GM12878 (cell line): ENCODE measurements around the gene RNF181.

ENCODE experiments used
- CHD1 ChIP-seq: IDR thresholded peaks from 2 replicates; pipeline ENCODE4 v1.6.1; 2012; ENCODE audit warnings: low read depth, low read length, improper control_type of control experiment
- EP300 ChIP-seq, 2 experiments: fragments of 150-350 bp in 1 of 2; IDR thresholded peaks; 2 replicates each; pipeline ENCODE4 v1.6.1; 2011 to 2012; ENCODE audit warnings: low read depth in 2 of 2, low read length in 2 of 2, borderline replicate concordance in 1 of 2, improper control_type of control experiment in 1 of 2, inconsistent platforms in 1 of 2; ENCODE audit not compliant: control insufficient read depth in 1 of 2
- HDAC6 ChIP-seq: fragments of 200-600 bp; sonication (generic); IDR thresholded peaks from one replicate; pipeline ENCODE4 v1.8.0; 2017; ENCODE audit warnings: antibody characterized with exemption; ENCODE audit not compliant: unreplicated experiment
- JUNB ChIP-seq: IDR thresholded peaks from 2 replicates; pipeline ENCODE4 v1.6.1; 2016; ENCODE audit warnings: antibody characterized with exemption, mild to moderate bottlenecking
- MTA2 ChIP-seq: fragments of 450-650 bp; IDR thresholded peaks from 2 replicates; pipeline ENCODE4 v1.6.1; 2016; ENCODE audit warnings: low read depth, mild to moderate bottlenecking, moderate library complexity
- MXI1 ChIP-seq: fragments of 150-350 bp; IDR thresholded peaks from 2 replicates; pipeline ENCODE4 v1.6.1; 2011; ENCODE audit warnings: low read depth, mild to moderate bottlenecking, inconsistent platforms, low read length, improper control_type of control experiment
- NFIC ChIP-seq: IDR thresholded peaks from 2 replicates; pipeline ENCODE4 v1.6.1; 2012; ENCODE audit warnings: low read depth, mild to moderate bottlenecking, inconsistent platforms, low read length, moderate library complexity
- NR2C2 ChIP-seq: IDR thresholded peaks from 2 replicates; pipeline ENCODE4 v1.6.1; 2011; ENCODE audit warnings: borderline replicate concordance, low read depth; ENCODE audit not compliant: control insufficient read depth, insufficient read length
- POLR2A ChIP-seq: IDR thresholded peaks from 2 replicates; pipeline ENCODE4 v1.6.1; 2011; ENCODE audit warnings: low read depth, mild to moderate bottlenecking, low read length
- SMC3 ChIP-seq: IDR thresholded peaks from 2 replicates; pipeline ENCODE4 v1.6.1; 2011; ENCODE audit warnings: low read length, improper control_type of control experiment, borderline replicate concordance
- ZSCAN29 ChIP-seq: fragments of 450-650 bp; IDR thresholded peaks from 2 replicates; pipeline ENCODE4 v1.6.1; 2017; ENCODE audit warnings: mild to moderate bottlenecking, moderate library complexity
- TF ChIP-seq, protein P1 (sequence below), 3 experiments: IDR thresholded peaks in 2 of 3; conservative IDR thresholded peaks in 1 of 3; 2 replicates each; pipeline ENCODE4 v1.5.1; 2011; ENCODE audit warnings: low read depth in 3 of 3, low read length in 3 of 3, mild to moderate bottlenecking in 3 of 3, control low read depth in 2 of 3, moderate library complexity in 2 of 3, inconsistent platforms in 1 of 3, mixed read lengths in 1 of 3; ENCODE audit not compliant: control insufficient read depth in 2 of 3, insufficient read depth in 1 of 3; ENCODE audit errors: extremely low read depth in 1 of 3
- TF ChIP-seq, protein P2 (sequence below): fragments of 450-650 bp; IDR thresholded peaks from 2 replicates; pipeline ENCODE4 v1.6.1; 2017; ENCODE audit warnings: mild to moderate bottlenecking, moderate library complexity
- TF ChIP-seq, protein P3 (sequence below): IDR thresholded peaks from 2 replicates; pipeline ENCODE4 v1.6.1; 2011; ENCODE audit warnings: low read depth, low read length, improper control_type of control experiment, borderline replicate concordance

DNA sequence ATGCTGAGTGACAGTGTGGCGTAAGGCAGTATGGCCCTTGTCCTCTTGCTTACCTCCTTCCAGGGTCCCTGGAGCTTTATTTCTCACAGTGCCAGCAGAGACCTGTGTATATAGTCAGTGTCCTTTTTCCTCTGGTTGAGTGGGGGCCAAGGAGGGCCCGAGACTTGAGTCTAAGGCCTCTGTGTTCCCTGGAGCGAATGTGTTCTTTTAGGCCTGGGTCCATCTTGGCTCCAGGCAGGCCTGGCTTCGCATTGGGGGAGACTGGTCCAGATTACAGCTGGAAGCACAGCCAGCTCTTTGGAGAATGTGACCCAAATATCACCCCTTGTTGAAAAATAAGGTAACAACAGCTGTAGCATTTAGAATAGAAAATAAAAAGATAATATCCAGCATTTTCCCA is 6.4 kb upstream of the RNF181 start:
- TF ChIP-seq HDAC6 (no peak), NR2C2 (no peak), EP300 (IDR thresholded peaks at IDR 0.05; ENCODE audit: borderline replicate concordance in 1 of 2, control insufficient read depth in 1 of 2, low read depth in 2 of 2, low read length in 2 of 2) (no peak), JUNB (no peak), MTA2 (no peak), NFIC (no peak), CHD1 (no peak), ZSCAN29 (no peak), POLR2A (no peak), MXI1 (no peak), SMC3 (no peak)
- TF ChIP-seq, protein P1, sequence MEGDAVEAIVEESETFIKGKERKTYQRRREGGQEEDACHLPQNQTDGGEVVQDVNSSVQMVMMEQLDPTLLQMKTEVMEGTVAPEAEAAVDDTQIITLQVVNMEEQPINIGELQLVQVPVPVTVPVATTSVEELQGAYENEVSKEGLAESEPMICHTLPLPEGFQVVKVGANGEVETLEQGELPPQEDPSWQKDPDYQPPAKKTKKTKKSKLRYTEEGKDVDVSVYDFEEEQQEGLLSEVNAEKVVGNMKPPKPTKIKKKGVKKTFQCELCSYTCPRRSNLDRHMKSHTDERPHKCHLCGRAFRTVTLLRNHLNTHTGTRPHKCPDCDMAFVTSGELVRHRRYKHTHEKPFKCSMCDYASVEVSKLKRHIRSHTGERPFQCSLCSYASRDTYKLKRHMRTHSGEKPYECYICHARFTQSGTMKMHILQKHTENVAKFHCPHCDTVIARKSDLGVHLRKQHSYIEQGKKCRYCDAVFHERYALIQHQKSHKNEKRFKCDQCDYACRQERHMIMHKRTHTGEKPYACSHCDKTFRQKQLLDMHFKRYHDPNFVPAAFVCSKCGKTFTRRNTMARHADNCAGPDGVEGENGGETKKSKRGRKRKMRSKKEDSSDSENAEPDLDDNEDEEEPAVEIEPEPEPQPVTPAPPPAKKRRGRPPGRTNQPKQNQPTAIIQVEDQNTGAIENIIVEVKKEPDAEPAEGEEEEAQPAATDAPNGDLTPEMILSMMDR (IDR thresholded peaks at IDR 0.05 in 2 of 3, conservative IDR thresholded peaks at IDR 0.05 in 1 of 3; ENCODE audit: control insufficient read depth in 2 of 3, extremely low read depth in 1 of 3, insufficient read depth in 1 of 3, low read depth in 3 of 3, low read length in 3 of 3) = no peak
- TF ChIP-seq, protein P2, sequence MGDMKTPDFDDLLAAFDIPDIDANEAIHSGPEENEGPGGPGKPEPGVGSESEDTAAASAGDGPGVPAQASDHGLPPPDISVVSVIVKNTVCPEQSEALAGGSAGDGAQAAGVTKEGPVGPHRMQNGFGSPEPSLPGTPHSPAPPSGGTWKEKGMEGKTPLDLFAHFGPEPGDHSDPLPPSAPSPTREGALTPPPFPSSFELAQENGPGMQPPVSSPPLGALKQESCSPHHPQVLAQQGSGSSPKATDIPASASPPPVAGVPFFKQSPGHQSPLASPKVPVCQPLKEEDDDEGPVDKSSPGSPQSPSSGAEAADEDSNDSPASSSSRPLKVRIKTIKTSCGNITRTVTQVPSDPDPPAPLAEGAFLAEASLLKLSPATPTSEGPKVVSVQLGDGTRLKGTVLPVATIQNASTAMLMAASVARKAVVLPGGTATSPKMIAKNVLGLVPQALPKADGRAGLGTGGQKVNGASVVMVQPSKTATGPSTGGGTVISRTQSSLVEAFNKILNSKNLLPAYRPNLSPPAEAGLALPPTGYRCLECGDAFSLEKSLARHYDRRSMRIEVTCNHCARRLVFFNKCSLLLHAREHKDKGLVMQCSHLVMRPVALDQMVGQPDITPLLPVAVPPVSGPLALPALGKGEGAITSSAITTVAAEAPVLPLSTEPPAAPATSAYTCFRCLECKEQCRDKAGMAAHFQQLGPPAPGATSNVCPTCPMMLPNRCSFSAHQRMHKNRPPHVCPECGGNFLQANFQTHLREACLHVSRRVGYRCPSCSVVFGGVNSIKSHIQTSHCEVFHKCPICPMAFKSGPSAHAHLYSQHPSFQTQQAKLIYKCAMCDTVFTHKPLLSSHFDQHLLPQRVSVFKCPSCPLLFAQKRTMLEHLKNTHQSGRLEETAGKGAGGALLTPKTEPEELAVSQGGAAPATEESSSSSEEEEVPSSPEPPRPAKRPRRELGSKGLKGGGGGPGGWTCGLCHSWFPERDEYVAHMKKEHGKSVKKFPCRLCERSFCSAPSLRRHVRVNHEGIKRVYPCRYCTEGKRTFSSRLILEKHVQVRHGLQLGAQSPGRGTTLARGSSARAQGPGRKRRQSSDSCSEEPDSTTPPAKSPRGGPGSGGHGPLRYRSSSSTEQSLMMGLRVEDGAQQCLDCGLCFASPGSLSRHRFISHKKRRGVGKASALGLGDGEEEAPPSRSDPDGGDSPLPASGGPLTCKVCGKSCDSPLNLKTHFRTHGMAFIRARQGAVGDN = no peak
- TF ChIP-seq, protein P3, sequence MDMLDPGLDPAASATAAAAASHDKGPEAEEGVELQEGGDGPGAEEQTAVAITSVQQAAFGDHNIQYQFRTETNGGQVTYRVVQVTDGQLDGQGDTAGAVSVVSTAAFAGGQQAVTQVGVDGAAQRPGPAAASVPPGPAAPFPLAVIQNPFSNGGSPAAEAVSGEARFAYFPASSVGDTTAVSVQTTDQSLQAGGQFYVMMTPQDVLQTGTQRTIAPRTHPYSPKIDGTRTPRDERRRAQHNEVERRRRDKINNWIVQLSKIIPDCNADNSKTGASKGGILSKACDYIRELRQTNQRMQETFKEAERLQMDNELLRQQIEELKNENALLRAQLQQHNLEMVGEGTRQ = no peak
